GM23338 (cell line): ENCODE data around the gene NEU1.

Experiments used
- CTCF ChIP-seq, 2 experiments: fragments of 200-600 bp in 1 of 2; sonication (generic) in 1 of 2; conservative IDR thresholded peaks; 2 replicates each; pipeline versions ENCODE4 v1.5.1 to v1.6.1; 2016 to 2017; ENCODE audit warnings: antibody characterized with exemption in 2 of 2, low read depth in 2 of 2, mild to moderate bottlenecking in 2 of 2, moderate library complexity in 1 of 2
- EZH2 ChIP-seq: fragments of 200-600 bp; sonication (generic); IDR thresholded peaks from one replicate; pipeline ENCODE4 v1.8.0; 2017; ENCODE audit warnings: antibody characterized with exemption, mild to moderate bottlenecking, low read depth; ENCODE audit not compliant: unreplicated experiment
- JUNB ChIP-seq: IDR thresholded peaks from one replicate; pipeline ENCODE4 v1.6.1; 2016; ENCODE audit warnings: antibody characterized with exemption; ENCODE audit not compliant: unreplicated experiment

- TF ChIP-seq CTCF (conservative IDR thresholded peaks at IDR 0.05; ENCODE audit: low read depth in 2 of 2), result no peak
- TF ChIP-seq EZH2, result no peak
- no peak for TF ChIP-seq JUNB
These were observed 48.0 kb downstream of the NEU1 start for GRCh38 chr6:31814677-31815024.
